G401 (cell line): ENCODE data around the gene ESPNL. TPM values are rescaled to one million over a fixed set of nuclear protein-coding genes. Genes with fewer than 3 reads are reported as not detected.
"Not testable (repeated sequence)": the region's sequence is repeated elsewhere in the genome, so short reads cannot be mapped to it uniquely, and the experiment has no call there.

ENCODE experiments used
- DNase-seq: peaks from one replicate; pipeline ENCODE4 v3.0.0-alpha.2; 2015; ENCODE audit warnings: low spot score
- in situ Hi-C: cut with HindIII; loops from 2 replicates; pipeline ENCODE4 v1.10.0; 2016; ENCODE audit warnings: low sequenced_read_pairs, mixed read lengths
- total RNA-seq: library from RNA; depleted of rRNA; stranded (reverse); fragments of >200 nt; shearing (Covaris generic); gene quantifications from 2 replicates; pipeline ENCODE4 v1.2.3, GENCODE V29; 2014; rRNA removed

The ESPNL gene
- total RNA-seq, result 6.8 and 19.3 TPM in 2 replicates

GRCh38 chr2:238100049-238100820, at the start of gene ESPNL:
ESPNL (plus strand) TSS chr2:238100340; CDS start chr2:238100420, 80 bp downstream.
- no peak for DNase-seq
- in situ Hi-C loops, result no loop called here

DNA sequence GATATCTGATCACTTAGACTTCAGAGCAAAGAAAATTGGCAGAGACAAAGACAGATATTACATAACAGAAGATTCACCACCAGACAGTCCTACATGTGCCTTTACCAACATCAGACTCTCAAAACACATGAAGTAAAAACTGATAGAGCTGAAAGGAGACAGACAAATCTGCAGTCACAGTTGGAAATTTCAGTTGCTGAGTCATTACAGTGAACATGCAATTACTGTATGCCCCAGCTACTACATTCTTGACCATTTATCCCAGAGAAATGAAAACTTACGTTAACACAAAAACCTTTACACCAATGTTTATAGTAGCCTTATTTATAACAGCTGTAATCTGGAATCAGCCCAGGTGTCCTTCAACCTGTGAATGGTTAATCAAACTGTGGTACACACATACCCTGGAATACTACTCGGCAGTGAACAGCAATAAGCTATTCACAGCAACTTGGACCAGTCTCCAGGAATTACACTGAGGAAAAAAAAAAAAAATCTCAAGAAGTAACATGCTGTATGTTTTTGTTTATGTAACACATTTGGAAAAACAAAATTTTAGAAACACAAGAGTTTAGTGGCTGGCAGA, 46.9 kb upstream of the ESPNL start:
- no peak for DNase-seq
- in situ Hi-C loops, result no loop called here

GRCh38 chr2:238055841-238056240, 44.3 kb upstream of the ESPNL start:
- in situ Hi-C loops, result no loop called here
- DNase-seq, result no peak

- in situ Hi-C loops, DNase-seq: not testable (repeated sequence)
Observed at GRCh38 chr2:238057696-238058575, 42.2 kb upstream of the ESPNL start.

- in situ Hi-C loops, result no loop called here
- DNase-seq, result no peak
Observed at GRCh38 chr2:238059505-238059904, 40.6 kb upstream of the ESPNL start.

GRCh38 chr2:238060096-238060541, 40.0 kb upstream of the ESPNL start:
- no peak for DNase-seq
- in situ Hi-C loops, result no loop called here

DNA sequence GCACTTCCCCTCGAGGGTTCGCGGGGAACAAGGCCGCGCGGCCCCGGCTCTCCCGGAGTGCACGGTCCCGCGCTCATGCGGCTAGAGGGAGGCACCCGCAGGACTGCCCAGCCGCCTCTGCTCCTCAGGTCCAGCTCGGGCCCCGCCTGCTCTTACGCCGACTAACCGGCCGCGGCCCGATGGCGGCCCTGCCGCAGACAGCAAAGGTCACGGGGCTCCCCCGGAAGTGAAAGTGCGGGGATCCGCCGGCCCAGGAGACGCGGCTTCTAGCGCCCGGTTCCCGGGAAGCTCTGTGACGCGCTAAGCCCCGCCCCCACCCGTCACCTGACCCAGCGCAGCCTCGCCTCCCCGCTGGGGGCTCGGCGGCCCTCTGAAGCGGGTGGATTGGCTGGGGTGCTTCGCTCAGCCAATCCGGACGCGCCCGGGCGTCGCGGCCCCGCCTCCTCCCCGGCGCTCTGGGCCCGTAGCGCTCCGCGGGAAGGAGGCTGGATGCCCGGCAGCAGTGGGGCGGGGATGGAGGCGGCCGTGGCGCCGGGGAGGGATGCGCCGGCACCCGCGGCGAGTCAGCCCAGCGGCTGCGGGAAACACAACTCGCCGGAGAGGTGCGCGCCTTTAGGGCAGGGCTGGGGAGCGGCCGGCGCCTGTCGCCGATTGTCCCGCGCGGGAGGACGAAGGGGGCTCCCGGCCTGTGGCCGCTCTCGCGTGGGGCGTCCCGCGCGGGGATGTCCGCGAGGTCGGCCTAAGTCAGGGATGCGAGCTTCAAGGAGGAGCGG, 39.4 kb upstream of the ESPNL start, which contains the start of gene SCLY:
TSS of gene SCLY (plus strand) at position 460 of the 773 bp plus-strand sequence. CDS start at position 514, 54 bp downstream.
- peak; percentile 97 for DNase-seq
- in situ Hi-C loops, result no loop called here

DNA sequence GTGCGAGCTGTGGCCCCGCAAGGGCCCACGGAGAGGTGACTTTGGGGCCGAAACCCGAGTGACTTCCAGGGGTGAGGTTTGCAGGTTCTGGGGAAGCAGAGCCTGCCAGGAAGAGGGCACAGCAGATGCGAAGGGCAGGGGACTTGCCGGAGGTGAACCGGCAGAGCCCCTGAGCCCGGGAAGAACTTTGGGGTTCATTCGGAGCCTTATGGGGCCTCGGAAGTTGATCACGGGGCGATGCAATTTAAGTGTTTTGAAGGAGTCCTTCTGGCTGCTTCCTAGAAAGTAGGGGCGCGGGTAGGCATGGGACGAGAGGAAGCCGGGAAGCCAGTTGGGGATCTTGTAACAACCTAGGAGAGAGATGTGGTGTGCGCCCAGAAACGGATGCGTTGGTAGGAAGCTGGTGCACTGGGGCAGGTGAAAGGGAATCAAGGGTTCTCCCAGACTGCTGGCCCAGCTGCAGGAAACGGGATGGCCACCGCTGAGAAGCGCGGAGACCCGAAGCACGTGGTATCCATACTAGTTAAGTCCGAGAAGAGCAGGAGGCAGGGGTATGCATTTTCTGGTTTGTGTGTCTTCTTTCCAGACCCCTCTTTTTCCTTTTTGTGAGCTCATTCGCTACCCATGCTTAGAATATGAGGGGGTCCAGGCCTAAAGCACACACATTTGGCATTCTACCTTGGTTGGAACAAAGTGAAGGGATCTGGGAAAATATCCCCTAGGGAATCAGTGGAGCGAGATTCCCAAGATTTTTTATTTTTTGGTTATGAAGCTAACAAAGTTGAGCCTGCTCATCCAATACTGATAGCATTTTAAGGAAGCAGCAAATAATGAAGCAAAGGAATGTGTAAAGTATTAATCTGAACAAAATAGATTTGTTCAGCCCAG, 38.6 kb upstream of the ESPNL start:
- peak; percentile 35 for DNase-seq
- in situ Hi-C loops, result no loop called here

GRCh38 chr2:238063414-238064189, 36.5 kb upstream of the ESPNL start:
- DNase-seq, result no peak
- in situ Hi-C loops, result no loop called here

DNA sequence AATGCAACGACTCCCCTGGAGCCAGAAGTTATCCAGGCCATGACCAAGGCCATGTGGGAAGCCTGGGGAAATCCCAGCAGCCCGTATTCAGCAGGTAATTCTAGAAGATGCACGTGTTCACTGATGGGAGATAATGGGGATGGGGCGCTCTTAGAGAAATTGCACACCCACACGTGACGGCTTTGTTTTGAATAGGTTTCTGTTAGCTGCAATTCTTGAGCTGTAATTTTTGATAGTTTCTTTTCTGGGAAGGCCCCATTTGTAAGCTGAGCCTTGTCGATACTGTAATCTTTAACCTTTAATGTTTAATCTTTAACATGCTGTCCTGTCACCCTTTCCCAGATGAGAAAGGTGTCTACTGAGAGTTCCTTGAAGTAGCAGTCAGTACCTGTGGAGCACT, 35.8 kb upstream of the ESPNL start:
- no peak for DNase-seq
- in situ Hi-C loops, result no loop called here

DNA sequence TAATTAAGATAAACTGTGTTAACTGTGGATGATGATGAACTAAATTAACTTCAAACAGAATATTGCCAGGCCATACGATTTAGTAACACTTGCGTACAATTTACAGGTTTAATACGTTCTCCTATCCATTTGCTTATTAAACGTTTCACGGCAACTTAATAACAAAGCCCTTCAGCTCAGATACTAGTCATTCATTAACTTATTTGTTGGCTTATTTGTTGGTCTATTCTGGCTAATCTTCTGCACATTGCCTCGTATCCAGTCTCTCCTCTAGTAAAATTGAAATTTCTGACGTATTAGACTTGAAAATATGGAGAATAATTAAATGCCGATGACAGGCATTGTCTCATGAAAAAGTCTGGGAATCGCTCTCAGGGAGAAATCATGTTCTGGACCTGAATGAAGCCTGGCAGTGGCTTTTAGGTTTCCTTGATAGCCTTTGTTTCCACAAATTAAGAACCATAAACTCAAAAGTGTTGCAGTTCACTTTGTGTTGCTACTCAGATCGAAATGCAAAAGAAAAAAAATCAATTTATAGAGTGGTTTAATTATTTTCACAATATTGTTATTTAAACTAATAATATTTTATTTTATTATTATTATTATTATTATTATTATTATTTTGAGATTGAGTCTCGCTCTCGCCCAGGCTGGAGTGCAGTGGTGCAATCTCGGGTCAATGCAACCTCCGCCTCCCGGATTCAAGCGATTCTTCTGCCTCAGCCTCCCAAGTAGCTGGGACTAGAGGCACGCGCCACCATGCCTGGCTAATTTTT, 34.9 kb upstream of the ESPNL start:
- in situ Hi-C loops, result no loop called here
- no peak for DNase-seq

DNA sequence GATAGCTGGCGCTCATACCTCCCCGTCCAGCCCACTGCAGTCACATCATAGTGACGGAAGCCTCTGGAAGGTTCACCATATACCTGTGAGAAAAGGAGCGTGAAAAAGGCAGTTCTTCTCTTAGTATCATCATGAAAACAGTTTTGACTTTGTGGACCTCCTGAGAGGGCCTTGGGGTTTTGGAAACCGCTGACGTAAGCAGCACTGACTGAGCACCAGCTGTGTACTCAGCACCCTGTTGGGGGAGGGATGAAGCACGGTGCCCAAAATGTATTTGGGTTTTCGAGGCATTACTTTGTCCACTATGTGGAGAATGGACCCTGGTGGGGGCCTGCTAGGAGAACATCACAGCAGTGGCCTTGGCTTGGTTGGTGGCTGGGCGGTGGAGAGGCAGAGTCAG, 33.9 kb upstream of the ESPNL start:
- in situ Hi-C loops, result no loop called here
- no peak for DNase-seq

DNA sequence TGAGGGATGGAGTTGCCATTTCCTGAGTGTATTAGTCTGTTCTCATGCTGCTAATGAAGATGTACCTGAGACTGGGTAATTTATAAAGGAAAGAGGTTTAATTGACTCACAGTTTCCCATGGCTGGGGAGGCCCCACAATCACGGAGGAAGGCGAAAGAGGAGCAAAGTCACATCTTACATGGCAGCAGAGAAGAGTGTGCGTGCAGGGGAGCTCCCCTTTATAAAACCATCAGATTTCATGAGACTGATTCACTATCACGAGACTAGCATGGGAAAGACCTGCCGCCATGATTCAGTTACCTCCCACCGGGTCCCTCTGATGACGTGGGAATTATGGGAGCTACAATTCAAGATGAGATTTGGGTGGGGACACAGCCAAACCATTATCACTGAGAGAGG, 33.4 kb upstream of the ESPNL start:
- DNase-seq, in situ Hi-C loops: not testable (repeated sequence)

GRCh38 chr2:238067939-238068338, 32.2 kb upstream of the ESPNL start:
- in situ Hi-C loops, result no loop called here

DNA sequence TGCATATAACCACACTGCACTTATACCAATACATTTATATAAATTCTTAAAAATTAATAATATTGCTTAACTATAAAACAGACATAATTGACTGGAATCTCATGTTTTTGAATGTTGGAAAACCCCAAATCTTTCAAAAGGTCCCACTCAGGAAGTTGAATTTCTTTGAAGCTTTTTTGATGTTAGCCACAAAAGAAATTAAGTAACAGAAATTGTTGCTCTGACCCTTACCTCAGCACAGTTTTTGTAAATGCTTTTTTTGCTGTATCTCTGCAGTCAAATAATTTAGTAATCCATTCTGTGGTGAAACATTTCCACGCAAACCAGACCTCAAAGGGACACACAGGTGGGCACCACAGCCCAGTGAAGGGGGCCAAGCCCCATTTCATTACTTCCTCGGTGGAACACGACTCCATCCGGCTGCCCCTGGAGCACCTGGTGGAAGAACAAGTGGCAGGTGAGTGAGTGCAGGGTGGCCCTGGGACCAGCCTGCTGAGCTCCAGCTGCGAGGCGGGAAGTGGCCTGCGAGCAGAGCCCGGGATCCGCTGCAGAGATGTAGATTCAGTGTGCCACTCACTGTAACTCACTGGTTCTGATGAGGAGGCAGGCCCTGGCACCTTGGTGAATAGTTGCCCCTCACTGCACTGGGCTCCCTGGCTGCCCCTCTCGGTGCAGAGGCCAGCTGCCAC, 31.0 kb upstream of the ESPNL start:
- in situ Hi-C loops, result no loop called here
- no peak for DNase-seq

More at GRCh38 chr2:238067939-238068338, 32.2 kb upstream of the ESPNL start:
- DNase-seq, result no peak

GRCh38 chr2:238069877-238070276, 30.3 kb upstream of the ESPNL start:
- DNase-seq, result no peak
- in situ Hi-C loops, result no loop called here
